Kidney capillary endothelial cell (primary cell): Measurements from ENCODE around the gene GSAP.
"Not testable (repeated sequence)": the region's sequence is repeated elsewhere in the genome, so short reads cannot be mapped to it uniquely, and the experiment has no call there.

Experiments used
- DNase-seq: peaks from one replicate; pipeline ENCODE4 v3.0.0-alpha.2; 2018; ENCODE audit warnings: low spot score

Gene GSAP

DNA sequence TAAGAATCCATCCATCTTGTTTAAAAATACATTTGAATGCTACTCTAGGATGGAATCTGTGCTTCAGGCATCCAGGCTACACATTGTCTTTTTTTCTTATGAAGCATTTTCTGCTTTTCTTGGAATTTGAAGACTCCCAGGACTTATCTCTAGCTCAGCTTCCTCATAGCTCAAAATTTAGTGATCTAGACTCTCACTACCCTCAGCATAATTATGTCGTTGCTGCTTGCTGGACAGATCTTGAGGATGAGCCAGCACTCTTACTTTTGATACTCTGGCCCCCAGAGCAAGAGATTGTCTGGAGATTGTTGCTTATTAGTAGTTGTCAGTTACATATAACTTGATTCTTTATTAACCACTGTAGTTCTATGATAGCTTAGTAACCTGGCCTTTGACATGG lies 133.3 kb downstream of the GSAP start:
- DNase-seq: no peak

DNA sequence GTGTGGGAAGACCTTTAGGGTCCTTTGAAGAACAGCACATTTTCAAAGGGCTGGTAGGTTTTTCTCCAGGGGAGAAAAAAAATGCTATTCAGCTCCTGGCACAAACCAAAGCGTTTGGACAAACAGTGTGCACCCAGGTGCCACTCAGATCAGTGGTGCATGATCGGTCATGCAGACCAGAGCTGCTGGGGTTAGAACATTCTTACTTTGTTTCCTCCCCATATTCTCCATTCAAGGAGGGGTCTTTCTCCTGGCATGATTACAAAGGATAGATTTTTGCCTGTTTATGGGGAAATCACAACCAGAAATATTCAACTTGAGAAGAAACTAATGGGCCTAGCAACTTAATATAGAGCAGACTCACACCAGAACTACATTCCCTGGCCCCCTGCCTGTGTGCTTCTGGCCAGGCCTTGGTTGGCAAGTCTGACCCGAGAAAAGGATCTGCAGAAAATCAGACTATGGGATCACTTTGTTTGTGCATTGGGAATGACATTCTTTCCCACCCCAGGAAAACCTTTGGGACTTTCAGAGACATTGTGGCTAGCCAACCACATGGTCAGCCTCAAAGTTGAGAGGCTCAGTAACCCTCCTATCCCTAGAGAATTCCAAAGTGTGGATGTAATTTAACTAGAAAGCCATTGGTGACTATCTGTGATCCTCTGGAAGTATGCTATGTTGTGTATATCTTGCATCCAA lies 134.2 kb downstream of the GSAP start:
- no peak for DNase-seq

DNA sequence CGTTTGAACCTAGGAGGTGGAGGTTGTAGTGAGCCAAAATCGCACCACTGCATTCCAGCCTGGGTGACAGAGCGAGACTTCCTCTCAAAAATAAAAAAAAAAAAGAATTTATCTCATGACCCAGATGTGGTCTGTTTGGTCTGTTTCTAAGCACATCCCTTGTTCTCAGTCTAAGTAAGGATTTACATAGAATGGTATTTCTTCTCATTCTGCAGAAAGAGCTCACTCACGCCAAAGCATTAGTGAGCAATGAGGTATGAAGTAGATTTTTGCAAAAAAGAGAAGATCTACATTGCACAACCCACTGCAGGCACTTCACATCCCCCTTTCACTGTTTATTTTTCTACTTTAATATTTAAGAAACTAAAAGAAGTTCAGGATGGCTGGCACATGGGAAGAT lies 140.0 kb downstream of the GSAP start:
- no peak for DNase-seq

DNA sequence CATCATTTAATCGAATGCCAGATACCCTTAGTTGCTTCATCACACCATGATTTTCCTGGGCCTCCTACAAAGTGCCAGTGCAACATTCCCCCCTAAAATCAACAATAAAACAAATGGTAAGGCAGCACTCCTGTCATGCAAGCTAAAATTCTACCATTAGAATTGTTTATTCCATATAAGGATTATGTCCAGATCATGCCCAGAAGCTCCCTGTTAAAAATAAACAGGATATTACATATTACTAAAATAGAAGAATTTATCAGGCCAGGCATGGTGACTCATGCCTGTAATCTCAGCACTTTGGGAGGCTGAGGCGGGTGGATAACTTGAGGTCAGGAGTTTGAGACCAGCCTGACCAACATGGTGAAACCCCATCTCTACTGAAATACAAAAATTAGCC lies 140.5 kb downstream of the GSAP start:
- not testable (repeated sequence) for DNase-seq

DNA sequence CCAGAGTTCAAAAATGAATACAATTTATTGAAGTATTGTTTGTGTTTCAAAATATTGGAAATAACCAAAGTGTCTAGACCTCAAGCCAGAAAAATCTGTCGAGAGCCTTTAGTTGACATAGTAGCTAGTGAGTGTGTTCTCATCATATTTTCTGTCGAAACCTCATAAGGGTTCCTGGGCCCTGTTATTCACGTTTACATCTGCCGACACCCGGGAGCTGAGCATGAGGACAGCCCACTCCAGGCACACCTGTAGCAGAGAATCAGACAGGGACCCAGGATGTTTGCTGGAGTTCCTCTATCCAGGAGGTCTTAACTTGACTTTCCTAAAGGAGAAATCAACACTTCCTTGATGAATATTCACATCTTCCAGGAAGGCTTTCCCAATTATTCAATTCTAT lies 144.4 kb downstream of the GSAP start:
- no peak for DNase-seq

DNA sequence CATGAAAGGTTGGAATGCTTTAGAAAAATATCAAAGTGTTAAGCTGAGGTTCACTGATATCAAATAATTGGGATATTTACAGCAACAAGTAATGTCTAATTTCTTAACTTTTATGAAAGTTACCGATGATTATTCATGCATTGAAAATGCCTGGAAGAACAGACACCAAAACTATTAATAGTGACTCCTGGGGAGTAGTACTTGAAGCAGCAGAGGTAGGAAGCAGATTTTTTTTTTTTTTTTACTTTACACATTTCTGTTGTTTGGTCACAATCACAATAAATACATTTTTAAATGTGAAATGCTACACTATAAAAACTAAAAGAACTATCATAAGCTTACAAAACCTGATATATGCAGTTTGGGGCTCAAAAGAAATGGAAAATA lies 146.1 kb downstream of the GSAP start:
- DNase-seq: no peak

DNA sequence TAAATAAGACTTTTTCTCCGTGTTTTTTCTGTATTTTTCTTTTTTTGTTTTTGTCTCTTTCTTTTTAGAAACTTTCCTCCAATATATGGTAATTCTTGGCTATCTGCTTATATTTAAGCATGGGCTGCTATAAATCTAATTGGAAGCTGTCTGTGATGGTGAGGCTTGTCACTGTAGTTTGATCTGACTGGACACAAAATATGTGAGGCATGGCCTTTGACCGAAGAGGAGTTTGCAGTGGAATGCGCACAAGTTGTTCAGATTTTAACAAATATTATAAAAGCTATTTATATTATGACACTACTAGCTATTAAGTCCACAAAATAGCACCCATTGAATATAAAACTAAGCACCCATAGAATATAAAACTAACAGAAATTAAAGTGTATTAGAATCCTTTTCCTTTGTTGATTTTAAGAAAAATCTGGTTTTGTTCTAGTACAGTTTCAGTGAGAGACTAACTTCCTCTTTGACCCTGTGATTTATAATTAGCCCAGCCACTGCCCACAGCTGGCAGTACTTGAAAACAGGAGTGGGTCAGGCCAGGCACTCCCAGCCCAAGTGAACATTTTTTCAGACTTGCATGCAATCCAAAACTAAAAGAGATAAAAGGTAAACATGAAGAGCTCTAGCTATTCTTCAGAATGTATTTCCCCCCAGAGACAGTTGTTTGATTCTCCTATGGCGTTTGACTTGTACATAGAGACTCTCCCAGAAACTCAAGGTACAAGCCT lies 146.6 kb downstream of the GSAP start:
- no peak for DNase-seq

DNA sequence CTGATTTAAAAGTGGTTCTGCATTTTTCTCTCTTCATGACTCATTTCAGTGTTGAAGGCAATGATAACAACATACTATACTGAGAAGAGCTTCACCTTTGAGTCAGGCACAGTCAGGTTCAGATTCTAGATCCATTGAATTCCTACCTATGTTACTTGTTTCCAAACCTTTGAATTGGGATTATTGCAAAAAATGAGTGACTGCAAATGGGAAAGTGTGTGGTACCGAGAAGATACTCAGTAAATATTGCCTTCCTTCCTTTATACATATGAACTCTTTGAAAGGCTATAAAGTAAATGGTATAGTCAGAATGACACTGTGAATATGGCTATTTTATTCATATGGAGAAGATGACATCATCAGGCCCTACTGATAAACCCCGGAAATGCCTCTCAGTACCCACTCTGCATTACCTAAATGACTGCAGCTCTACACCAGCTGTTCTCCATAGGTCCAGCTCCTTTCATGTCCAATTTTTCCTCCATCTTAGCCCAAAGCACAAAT lies 149.8 kb downstream of the GSAP start:
- no peak for DNase-seq

DNA sequence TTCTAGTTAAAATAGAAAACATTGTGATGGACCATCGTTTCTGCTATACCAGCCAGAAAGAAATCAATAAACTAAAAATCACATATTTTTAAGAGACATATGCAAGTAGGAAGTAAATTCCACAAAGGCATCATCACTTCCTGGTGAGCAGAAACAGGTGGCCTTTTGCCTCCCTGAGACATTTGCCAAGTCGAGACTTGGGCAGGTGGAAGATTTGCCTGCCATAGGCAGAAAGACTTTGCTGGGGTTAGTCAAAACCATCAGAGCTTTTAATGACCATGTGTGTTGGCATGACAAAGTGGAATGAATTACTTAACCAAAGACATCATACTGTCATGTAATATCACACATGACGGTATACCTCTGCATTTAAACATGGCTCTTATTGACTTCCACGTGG lies 150.5 kb downstream of the GSAP start:
- no peak for DNase-seq

DNA sequence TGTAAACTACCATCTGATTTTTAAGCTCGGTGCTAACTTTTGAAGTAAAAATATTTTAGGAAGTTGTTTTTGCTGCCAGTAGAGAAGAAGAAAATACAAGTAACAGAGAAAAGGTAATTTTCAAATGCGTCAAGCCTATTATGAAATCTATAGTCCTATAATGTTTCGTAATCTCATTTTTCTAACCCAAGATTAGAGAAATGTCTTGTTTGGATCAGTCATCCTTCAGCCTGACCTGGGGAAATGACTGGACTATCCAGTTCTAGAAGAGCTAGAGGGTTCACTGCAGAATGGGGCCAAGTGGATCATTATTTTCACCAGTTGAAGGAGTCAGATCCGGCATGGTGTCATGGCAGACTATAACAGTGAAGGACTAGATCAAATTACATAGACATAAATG lies 153.8 kb downstream of the GSAP start:
- DNase-seq: no peak
